NCI-H69 (cell line): Measurements from ENCODE around the gene TRAF3IP1.
"Not testable (repeated sequence)": the region's sequence is repeated elsewhere in the genome, so short reads cannot be mapped to it uniquely, and the experiment has no call there.

ENCODE experiments used
- DNase-seq: peaks from one replicate; lab custom pipeline; 2025; lab: John Stamatoyannopoulos, UW

Gene TRAF3IP1

GRCh38 chr2:238308177-238308576 lies 12.1 kb upstream of the TRAF3IP1 start:
- DNase-seq, result peak; percentile 14

GRCh38 chr2:238310721-238311120 lies 9.6 kb upstream of the TRAF3IP1 start:
- DNase-seq, result not testable (repeated sequence)

- DNase-seq, result no peak
Measured at GRCh38 chr2:238313289-238313990, 6.9 kb upstream of the TRAF3IP1 start.

- no peak for DNase-seq
Measured at GRCh38 chr2:238313991-238314350, 6.3 kb upstream of the TRAF3IP1 start.

GRCh38 chr2:238314576-238314975 lies 5.7 kb upstream of the TRAF3IP1 start:
- no peak for DNase-seq

- no peak for DNase-seq
Measured at GRCh38 chr2:238315031-238315595, 5.2 kb upstream of the TRAF3IP1 start.

GRCh38 chr2:238320648-238321281 lies 447 bp downstream of the TRAF3IP1 start:
- DNase-seq, result no peak

GRCh38 chr2:238321467-238321866 lies 1.1 kb downstream of the TRAF3IP1 start:
- DNase-seq, result peak; percentile 19

GRCh38 chr2:238322001-238322411 lies 1.7 kb downstream of the TRAF3IP1 start:
- DNase-seq, result no peak

- DNase-seq, result not testable (repeated sequence)
Measured at GRCh38 chr2:238324248-238324647, 3.9 kb downstream of the TRAF3IP1 start.

- DNase-seq, result no peak
Measured at GRCh38 chr2:238325694-238326093, 5.4 kb downstream of the TRAF3IP1 start.

- no peak for DNase-seq
Measured at GRCh38 chr2:238326801-238327365, 6.6 kb downstream of the TRAF3IP1 start.

GRCh38 chr2:238327751-238328150 lies 7.4 kb downstream of the TRAF3IP1 start:
- DNase-seq, result no peak

- no peak for DNase-seq
Measured at GRCh38 chr2:238330391-238330790, 10.1 kb downstream of the TRAF3IP1 start.

GRCh38 chr2:238331916-238332315 lies 11.6 kb downstream of the TRAF3IP1 start:
- DNase-seq, result no peak

- no peak for DNase-seq
Measured at GRCh38 chr2:238334885-238335284, 14.6 kb downstream of the TRAF3IP1 start.

- DNase-seq, result not testable (repeated sequence)
Measured at GRCh38 chr2:238335591-238335990, 15.3 kb downstream of the TRAF3IP1 start.

GRCh38 chr2:238336151-238336550 lies 15.8 kb downstream of the TRAF3IP1 start:
- peak; percentile 51 for DNase-seq

GRCh38 chr2:238336793-238337444 lies 16.6 kb downstream of the TRAF3IP1 start:
- no peak for DNase-seq

GRCh38 chr2:238337846-238338245 lies 17.5 kb downstream of the TRAF3IP1 start:
- no peak for DNase-seq

GRCh38 chr2:238338710-238339394 lies 18.5 kb downstream of the TRAF3IP1 start:
- no peak for DNase-seq

GRCh38 chr2:238339395-238339780 lies 19.1 kb downstream of the TRAF3IP1 start:
- DNase-seq, result no peak
